RCC 7860 (cell line): ENCODE results near the gene FBXO24.

Experiments used
- DNase-seq: peaks from one replicate; pipeline ENCODE4 v3.0.0-alpha.2; 2015; ENCODE audit warnings: low spot score
- FAIRE-seq: peaks from 2 replicates; lab custom pipeline; 2012; peaks lifted over from hg19 to GRCh38; lab: Jason Lieb, UNC

FBXO24 gene

DNA sequence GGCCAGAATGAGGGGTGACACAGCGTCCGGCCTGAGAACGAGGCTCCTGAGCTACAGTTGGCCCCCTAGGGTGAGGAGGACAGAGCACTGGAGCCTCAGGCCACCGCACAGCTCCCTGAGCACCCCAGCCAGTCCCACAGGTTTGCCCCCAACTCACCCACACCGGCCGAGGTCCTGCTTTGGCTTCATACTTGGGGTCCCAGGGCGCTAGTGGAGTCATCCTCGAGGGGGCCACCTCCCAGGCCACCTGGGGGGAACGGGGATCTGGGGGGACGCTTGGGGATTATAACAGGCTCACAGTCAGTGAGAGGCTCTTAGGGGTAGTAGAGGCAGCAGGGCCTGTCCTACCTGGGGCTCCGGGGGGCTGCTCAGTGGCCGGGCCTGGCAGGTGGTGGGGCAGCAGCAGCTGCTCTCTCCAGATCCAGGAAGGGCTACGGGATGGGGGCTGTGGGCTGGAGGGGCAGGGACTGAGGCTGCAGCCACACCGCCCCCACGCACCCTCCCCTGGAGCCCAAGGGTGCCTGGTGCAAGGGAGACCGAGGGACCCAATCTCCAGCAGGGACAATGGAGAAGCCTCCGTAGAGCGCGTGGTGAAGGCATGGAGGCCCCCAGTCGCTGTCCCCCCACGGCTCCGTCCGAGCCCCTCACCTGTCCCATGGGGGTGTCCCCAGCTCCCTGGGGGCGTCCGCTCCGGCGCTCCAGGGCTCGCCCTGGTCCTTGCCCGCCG is 13.0 kb upstream of the FBXO24 start:
- FAIRE-seq (no peak), DNase-seq (no peak)

DNA sequence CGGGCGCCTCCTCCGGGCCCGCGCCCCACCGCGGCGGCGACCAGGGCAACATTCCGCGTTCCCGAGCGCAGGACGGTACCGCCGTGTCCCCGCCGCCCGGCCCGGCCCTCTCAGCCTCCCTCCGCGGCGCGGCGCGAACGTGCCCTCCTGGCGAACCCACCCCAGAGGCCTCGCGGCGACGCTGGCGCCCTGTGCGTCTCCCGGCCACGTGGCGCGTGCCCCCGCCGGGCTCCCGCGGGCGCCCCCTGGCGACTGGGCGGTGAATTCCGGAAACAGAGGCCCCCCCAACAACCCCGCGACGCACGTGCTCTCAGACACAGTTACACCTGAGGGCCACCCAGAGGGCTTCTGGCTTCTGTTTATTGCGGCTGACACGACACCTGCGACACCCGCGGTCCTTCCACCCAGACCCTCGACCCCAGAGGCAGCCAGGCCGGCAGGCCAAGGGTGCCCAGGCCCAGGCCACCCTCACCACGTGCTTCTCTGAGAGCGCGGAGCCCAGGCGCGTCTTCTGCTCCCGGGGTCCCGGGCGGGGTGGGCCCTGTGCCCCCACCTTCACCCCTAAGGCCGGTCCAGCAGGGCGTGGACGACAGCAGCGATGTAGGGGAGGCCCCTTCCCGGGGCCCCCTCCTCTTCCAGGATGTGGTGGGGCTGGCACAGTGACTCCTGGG is 12.3 kb upstream of the FBXO24 start, which contains the start of gene SAP25:
TSS of gene SAP25 (minus strand) at position 210 of the 671 bp plus-strand sequence. CDS start at position 52, 158 bp downstream.
- no peak for FAIRE-seq
- no peak for DNase-seq

GRCh38 chr7:100574362-100575205 is 11.5 kb upstream of the FBXO24 start:
- FAIRE-seq (no peak), DNase-seq (no peak)

GRCh38 chr7:100575206-100575631 is 10.9 kb upstream of the FBXO24 start:
- FAIRE-seq (no peak), DNase-seq (no peak)

DNA sequence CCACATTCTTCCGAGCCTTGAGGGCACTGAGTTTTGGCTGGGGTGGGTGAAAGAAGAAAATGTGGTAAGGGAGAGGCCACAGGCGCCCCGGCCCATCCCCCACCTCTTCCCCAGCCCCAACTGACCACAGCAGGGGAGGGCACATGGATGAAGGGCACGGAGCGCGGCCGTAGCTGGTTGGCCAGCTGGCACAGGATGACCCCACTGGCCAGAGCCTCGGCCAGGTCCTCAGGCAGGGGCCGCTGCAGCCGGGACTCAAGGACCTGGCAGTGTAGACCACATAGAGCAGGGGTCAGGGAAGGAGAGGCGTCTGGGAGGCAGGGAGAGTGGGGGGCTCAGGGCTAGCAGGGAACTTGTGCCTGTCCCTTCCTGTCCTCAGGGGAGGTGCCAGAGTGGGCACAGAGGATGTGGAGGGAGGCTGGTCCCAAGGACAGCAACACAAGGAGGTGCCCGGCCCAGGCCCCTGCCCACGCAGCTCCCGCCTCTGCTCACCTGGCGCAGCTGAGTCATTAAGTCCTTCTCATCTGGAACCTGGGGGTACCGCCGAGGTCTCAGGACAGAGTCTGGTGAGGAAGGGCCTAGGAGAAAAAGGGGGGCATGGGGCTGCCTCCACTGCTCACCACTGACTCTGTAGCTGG is 10.3 kb upstream of the FBXO24 start:
- no peak for DNase-seq
- no peak for FAIRE-seq

DNA sequence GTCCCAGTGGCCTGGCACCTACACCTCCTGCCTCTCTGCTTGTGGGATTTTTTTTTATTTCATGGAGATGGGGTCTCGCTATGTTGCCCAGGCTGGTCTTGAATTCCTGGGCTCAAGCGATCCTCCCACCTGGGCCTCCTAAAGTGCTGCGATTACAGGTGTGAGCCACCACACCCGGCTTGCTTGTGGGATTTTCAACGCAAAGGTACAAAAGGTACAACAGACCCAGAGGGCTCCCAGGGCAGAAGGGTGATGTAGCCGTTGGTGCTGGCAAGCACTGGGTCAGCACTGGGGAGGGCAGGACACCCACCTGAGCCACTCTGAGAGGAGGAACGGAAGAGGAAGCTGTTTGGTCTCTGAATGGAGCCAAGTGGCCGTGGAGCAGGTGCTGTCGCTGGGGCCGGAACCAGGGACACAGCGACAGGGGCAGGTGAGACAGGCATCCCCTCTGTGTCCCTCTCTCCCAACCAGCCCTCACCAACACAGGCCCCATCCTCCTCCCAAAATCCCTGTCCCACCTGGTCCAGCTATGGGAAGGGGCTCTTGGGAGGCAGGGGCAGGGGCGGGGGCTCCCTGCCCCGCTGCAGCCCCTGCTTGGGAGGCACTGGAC is 9.6 kb upstream of the FBXO24 start:
- DNase-seq (no peak), FAIRE-seq (no peak)

- FAIRE-seq (no peak), DNase-seq (no peak)
Measured at GRCh38 chr7:100577103-100577502, 9.0 kb upstream of the FBXO24 start.

GRCh38 chr7:100577507-100577906 is 8.6 kb upstream of the FBXO24 start:
- FAIRE-seq, result no peak
- DNase-seq, result no peak

GRCh38 chr7:100578246-100579183 is 7.6 kb upstream of the FBXO24 start:
- no peak for DNase-seq
- FAIRE-seq, result no peak

DNA sequence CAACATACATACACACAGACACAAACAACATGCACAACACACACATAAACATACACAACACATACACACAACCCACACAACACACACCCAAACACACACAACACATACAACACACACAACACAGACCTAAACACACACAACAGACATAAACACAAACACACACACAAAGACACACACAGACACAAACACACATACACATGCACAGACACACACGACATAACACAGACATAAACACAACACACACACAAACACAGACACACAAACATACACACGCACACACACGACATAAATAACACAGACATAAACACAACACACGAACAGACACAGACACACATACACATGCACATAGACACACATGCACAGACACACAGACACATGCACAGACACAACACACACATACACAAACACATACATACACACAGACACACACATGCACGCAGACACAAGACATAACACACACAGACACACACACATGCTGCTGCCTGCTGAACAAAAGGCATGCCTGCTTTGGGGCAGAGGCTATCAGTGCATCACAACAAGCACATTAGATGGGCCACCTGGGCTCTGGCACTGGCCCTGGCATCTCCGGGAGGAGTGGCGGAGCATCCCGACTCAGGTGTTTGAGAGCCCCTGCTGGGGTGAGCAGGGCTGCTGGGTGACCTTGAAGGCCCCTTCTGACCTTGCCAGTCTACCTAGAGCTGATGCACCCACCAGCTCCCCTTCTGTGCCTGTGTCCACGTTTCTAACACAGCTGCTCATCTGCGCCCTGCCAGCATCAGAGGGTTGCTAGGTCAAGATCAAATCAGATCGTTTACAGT is 5.5 kb upstream of the FBXO24 start:
- FAIRE-seq (no peak), DNase-seq (no peak)

DNA sequence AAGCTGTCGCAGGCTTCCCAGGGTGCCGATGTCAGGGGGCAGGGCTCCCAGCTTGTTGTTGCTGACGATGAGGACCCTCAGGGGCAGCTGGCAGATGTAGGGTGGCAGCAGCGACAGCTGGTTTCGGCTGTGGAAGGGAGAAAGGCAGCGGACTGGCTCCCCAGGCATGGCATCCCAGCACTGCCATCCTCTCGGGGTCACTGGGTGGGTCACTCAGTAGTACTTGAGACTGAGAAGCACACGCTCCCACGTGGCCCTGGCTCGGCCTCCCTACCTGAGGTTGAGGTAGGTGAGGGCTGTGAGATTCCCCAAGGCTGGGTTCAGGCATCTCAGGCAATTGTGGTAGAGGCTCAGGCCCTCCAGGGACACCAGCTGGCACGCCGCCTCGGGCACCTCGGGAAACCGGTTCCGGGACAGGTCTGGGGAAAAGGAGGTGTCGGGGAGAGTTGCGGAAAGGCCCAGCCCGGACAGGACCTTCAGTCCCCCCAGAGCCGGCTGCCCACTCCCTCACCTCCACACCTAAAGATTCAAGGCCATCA is 4.0 kb upstream of the FBXO24 start:
- DNase-seq (no peak), FAIRE-seq (no peak)

GRCh38 chr7:100582650-100583049 is 3.5 kb upstream of the FBXO24 start:
- FAIRE-seq (no peak), DNase-seq (no peak)

DNA sequence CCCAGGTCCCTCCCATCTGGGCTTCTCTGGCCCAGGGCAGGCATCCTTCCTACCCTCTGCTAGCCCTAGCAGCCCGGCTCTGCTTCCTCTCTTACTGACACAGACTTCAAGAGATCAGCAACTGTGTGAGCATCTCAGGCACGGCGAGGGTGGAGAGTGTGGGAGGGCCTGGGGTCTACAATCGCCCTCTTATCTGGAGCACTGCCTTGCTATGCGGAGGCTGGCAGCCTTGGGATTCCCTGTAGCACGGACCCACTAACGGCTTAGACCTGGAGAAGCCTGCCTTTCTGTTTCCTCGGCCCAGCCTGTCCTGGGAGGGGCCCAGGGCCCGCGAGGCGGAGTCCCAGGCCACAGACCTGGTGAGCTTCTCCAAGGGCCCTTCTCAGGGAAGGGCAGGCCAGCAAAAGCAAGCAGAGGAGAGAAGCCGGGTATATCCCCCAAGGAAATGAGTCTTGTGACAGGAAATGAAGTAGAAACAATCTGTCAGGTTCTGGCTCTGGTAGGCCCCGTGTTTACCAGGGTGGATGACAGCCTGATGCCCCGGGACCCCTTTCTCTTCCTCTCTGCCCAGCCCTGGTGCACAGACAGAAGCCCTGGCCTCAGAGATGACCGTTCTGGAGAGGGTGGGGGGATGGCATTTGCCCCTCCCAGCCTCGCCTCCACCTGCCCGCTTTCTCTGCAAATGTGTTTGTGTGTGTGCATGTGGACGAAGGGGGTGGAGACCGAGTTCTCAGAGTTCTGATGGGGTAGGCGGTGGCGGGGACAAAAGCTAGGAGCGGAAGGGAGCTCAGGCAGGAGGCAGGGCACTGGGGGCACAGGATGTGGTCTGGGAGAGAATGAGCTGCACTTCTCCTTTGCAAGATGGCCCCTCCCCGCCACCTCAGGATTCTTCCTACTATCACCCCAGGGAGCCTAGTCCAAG is 2.7 kb upstream of the FBXO24 start:
- FAIRE-seq (no peak), DNase-seq (no peak)

- DNase-seq (no peak), FAIRE-seq (no peak)
Measured at GRCh38 chr7:100584054-100584682, 2.0 kb upstream of the FBXO24 start.

DNA sequence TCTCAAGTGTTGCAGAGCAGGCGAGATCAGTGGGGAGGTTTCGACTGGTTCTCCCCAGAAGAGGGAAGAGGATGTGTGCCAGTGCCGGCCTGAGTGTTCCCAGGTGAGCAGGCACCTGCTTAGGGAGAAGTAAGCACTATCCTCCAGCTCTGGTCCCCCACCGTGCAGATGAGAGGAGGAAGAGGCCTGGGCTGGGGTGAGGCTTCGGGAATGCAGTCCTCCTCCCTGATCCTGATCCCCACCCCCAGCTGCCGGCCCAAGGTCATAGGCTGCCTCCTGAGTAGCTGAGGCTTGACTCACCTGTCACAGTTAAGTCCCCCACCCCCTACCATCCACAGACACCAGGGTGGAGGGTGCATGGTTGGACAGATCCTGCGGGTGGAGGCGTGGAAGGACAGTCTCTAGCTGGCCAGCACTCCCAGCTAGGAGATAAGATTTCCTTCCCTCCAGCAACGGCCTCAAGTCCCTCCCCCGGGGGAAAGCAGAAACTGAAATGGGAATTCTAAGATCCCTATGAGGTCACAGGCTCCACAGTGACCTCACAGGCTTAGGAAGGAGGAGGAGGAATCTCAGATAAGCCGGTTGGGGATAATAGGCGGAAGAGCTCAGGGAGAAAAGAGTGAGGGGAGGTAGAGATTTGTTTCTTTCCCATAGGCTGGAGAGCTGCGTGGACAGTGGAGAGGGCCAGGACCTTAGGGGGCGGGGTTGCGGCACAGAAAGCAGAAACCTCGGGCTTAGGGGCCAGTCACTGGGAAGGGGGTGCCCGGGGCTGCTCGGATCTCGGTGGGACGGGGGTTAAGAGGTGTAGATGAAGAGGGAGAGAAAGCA is 1.2 kb upstream of the FBXO24 start:
- FAIRE-seq, result no peak
- DNase-seq, result peak; percentile 47
